GM12878 (cell line): ENCODE results near the gene ATG101. TPM values are rescaled to one million over a fixed set of nuclear protein-coding genes. Genes with fewer than 3 reads are reported as not detected.

Experiments
- ATAC-seq: fragments of 200-7000 bp; cut with Tn5 transposase; 3 replicates; pipeline ENCODE4 v1.9.1; 2020; ENCODE audit warnings: mild to moderate bottlenecking, moderate library complexity
- BruUV-seq: library from RNA; stranded (reverse); fragments of 400-500 nt; replicated peaks from 2 replicates; lab custom pipeline; 2021; lab: Mats Ljungman, UMichigan
- CTCF ChIA-PET: fragments of 300-600 bp; sonication (Branson Sonifier 250); formaldehyde crosslinking; extraction: SDS; loops from one replicate; lab custom pipeline; 2021; ENCODE audit warnings: inconsistent platforms; lab: Yijun Ruan, JAX
- POLR2A ChIA-PET: fragments of 350-600 bp; formaldehyde crosslinking; extraction: SDS; loops from one replicate; lab custom pipeline; 2021; ENCODE audit warnings: inconsistent platforms; lab: Charles Lee
- RAD21 ChIA-PET: fragments of 300-600 bp; sonication (Branson Sonifier 250); formaldehyde crosslinking; loops from one replicate; lab custom pipeline; 2023; ENCODE audit warnings: antibody characterized with exemption; ENCODE audit not compliant: unreplicated experiment; lab: Charles Lee
- SMC1A ChIA-PET: fragments of 300-600 bp; sonication (Branson Sonifier 250); formaldehyde crosslinking; loops from one replicate; lab custom pipeline; 2023; ENCODE audit not compliant: unreplicated experiment, uncharacterized antibody; lab: Charles Lee
- DNase-seq: peaks from one replicate; pipeline ENCODE4 v3.0.0-alpha.2; 2011; ENCODE audit warnings: low read depth, low spot score
- FAIRE-seq: peaks from 3 replicates; lab custom pipeline; 2011; peaks lifted over from hg19 to GRCh38; lab: Jason Lieb, UNC
- H2AFZ ChIP-seq: 2 replicates; pipeline ENCODE4 v1.6.0; 2011; ENCODE audit warnings: low read depth, low read length, control low read depth; ENCODE audit not compliant: control insufficient read depth
- H3K27ac ChIP-seq: 2 replicates; pipeline ENCODE4 v1.5.1; 2011; ENCODE audit warnings: control low read depth; ENCODE audit not compliant: control insufficient read depth, insufficient read depth
- H3K27me3 ChIP-seq, 2 experiments: replicated peaks in 1 of 2; 2 replicates each; pipeline versions ENCODE4 v1.6.0 to v1.6.1; 2011; ENCODE audit warnings: low read length in 1 of 2; ENCODE audit not compliant: control insufficient read depth in 2 of 2, insufficient read depth in 2 of 2
- H3K36me3 ChIP-seq, 2 experiments: 2 replicates each; pipeline ENCODE4 v1.5.1; 2011; ENCODE audit warnings: low read length in 1 of 2; ENCODE audit not compliant: control insufficient read depth in 2 of 2, insufficient read depth in 2 of 2
- H3K4me1 ChIP-seq: 2 replicates; pipeline ENCODE4 v1.6.1; 2011; ENCODE audit warnings: mild to moderate bottlenecking, low read length, moderate library complexity, mixed read lengths; ENCODE audit not compliant: control insufficient read depth, insufficient read depth
- H3K4me2 ChIP-seq: 2 replicates; pipeline ENCODE4 v1.6.0; 2011; ENCODE audit warnings: control low read depth; ENCODE audit not compliant: control insufficient read depth, insufficient read depth
- H3K4me3 ChIP-seq: fragments of 200-600 bp; sonication (generic); 2 replicates; pipeline ENCODE4 v1.5.1; 2016
- H3K79me2 ChIP-seq: 2 replicates; pipeline ENCODE4 v1.6.0; 2011; ENCODE audit warnings: low read length; ENCODE audit not compliant: control insufficient read depth, insufficient read depth
- H3K9ac ChIP-seq: 2 replicates; pipeline ENCODE4 v1.8.0; 2011; ENCODE audit warnings: low read length, control low read depth, mixed read lengths; ENCODE audit not compliant: control insufficient read depth, insufficient read depth
- H3K9me3 ChIP-seq: replicated peaks from 3 replicates; pipeline ENCODE4 v1.5.1; 2011; ENCODE audit warnings: mild to moderate bottlenecking, low read length; ENCODE audit not compliant: control insufficient read depth, insufficient read depth
- H4K20me1 ChIP-seq: 2 replicates; pipeline ENCODE4 v1.6.0; 2011; ENCODE audit not compliant: control insufficient read depth, insufficient read depth
- CEBPZ ChIP-seq: fragments of 150-350 bp; IDR thresholded peaks from 2 replicates; pipeline ENCODE4 v1.6.1; 2016; ENCODE audit warnings: low read depth, low read length
- EP300 ChIP-seq, 2 experiments: fragments of 150-350 bp in 1 of 2; IDR thresholded peaks; 2 replicates each; pipeline ENCODE4 v1.6.1; 2011 to 2012; ENCODE audit warnings: low read depth in 2 of 2, low read length in 2 of 2, borderline replicate concordance in 1 of 2, improper control_type of control experiment in 1 of 2, inconsistent platforms in 1 of 2; ENCODE audit not compliant: control insufficient read depth in 1 of 2
- IKZF1 ChIP-seq: fragments of 450-650 bp; conservative IDR thresholded peaks from 2 replicates; pipeline ENCODE4 v1.6.1; 2017; ENCODE audit warnings: antibody characterized with exemption, mild to moderate bottlenecking
- KAT2A ChIP-seq: conservative IDR thresholded peaks from 2 replicates; pipeline ENCODE4 v1.6.1; 2011; ENCODE audit warnings: low read depth, low read length; ENCODE audit not compliant: control insufficient read depth
- KDM1A ChIP-seq: fragments of 200-600 bp; sonication (generic); IDR thresholded peaks from 2 replicates; pipeline ENCODE4 v1.6.1; 2016; ENCODE audit warnings: borderline replicate concordance
- LARP7 ChIP-seq: fragments of 450-650 bp; IDR thresholded peaks from 2 replicates; pipeline ENCODE4 v1.6.1; 2017; ENCODE audit warnings: mild to moderate bottlenecking
- NR2C1 ChIP-seq: fragments of 450-650 bp; IDR thresholded peaks from 2 replicates; pipeline ENCODE4 v1.6.1; 2017; ENCODE audit warnings: antibody characterized with exemption, mild to moderate bottlenecking, moderate library complexity
- NR2C2 ChIP-seq: IDR thresholded peaks from 2 replicates; pipeline ENCODE4 v1.6.1; 2011; ENCODE audit warnings: borderline replicate concordance, low read depth; ENCODE audit not compliant: control insufficient read depth, insufficient read length
- TCF7 ChIP-seq: IDR thresholded peaks from 2 replicates; pipeline ENCODE4 v1.6.1; 2014; ENCODE audit warnings: antibody characterized with exemption, borderline replicate concordance
- ZBTB40 ChIP-seq: fragments of 450-650 bp; IDR thresholded peaks from 2 replicates; pipeline ENCODE4 v1.6.1; 2016; ENCODE audit warnings: mild to moderate bottlenecking, moderate library complexity, borderline replicate concordance
- WGBS: methylation state at CpG from one replicate; pipeline ENCODE4 v1.1.6; 2016; ENCODE audit warnings: low lambda C conversion rate; ENCODE audit not compliant: insufficient replicate concordance, insufficient coverage; ENCODE audit errors: missing lambda C conversion rate; 5-methylcytosine and 5-hydroxymethylcytosine counted together
- in situ Hi-C: fragments of 300-500 bp; cut with MboI; formaldehyde crosslinking; loops from 9 replicates; pipeline ENCODE4 v1.14.3; 2018; ENCODE audit warnings: mixed read lengths
- intact Hi-C: fragments of 100-400 bp; cut with micrococcal nuclease; formaldehyde crosslinking; loops from one replicate; pipeline ENCODE4 v1.14.2; 2022; ENCODE audit not compliant: unreplicated experiment
- polyA plus RNA-seq, 11 experiments: library from polyadenylated mRNA; depleted of rRNA in 4 of 11; unstranded in 6 of 11; stranded (reverse) in 5 of 11; fragments of >200 nt; fragmentation: Nextera tagmentation in 4 of 11; fragmentation: Illumina TruSeq in 1 of 11; extraction: Ambion mirVana in 4 of 11; extraction: Trizol in 1 of 11; gene quantifications; 1 replicate in 1 of 11; 2 replicates in 10 of 11; pipeline versions ENCODE4 v1.2.1 to v1.2.3, GENCODE V29; 2011 to 2016; ENCODE audit warnings: inconsistent platforms in 2 of 11, missing spikeins in 2 of 11, low read depth in 1 of 11
- total RNA-seq, 4 experiments: library from RNA; depleted of rRNA in 3 of 4; stranded (reverse); fragments of >200 nt in 3 of 4; fragmentation: Illumina TruSeq in 1 of 4; extraction: Trizol in 1 of 4; gene quantifications; 2 replicates each; pipeline versions ENCODE4 v1.2.1 to v1.2.3, GENCODE V29; 2013 to 2021
- TF ChIP-seq, protein P1 (sequence below): IDR thresholded peaks from 2 replicates; pipeline ENCODE4 v1.6.1; 2011; ENCODE audit warnings: mild to moderate bottlenecking, low read depth, low read length, moderate library complexity; ENCODE audit not compliant: insufficient replicate concordance

The ATG101 gene
- total and polyA plus RNA-seq, 10 of the 15 experiments (the other 5 are each of a cell fraction or from before 2014, with no cell fraction given) = 2.7 to 49.8 (median 35.3) TPM

DNA sequence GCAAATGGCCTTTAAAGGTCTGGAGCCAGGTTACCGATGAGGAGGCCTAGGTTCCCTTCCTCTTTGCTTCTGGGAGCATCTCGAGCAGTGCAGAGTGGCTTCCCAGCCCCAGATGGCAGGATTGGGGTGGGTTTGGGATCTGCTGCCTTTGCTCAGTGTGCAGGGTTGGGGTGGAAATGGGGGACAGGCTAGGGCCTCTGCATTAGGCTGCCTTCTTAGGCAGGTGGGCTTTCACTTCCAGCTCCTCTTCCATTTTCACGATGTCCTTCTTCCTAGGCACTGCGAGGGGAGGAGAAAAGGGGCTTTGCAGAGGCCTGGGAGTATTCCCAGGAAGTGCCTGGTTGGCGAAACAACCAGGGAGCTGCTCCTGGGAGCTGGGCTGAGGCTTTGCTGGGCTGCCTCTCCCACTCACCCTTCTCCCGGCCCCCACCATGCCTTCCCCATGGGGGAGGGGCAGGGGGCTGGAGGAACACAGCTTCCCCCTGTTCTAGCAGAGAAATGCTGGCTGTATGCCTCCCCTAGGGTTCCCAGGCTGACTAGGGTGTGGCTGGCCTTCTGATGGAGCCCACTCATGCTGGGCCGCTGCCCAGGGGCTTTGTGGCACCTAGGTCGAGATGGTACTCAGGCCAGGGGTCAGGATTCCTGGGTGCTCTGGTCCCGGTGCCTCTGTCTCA lies 16.1 kb upstream of the ATG101 start:
- no peak overlapping the region for H3K9ac ChIP-seq

More for the DNA sequence above, 16.1 kb upstream of the ATG101 start:
- H3K27ac ChIP-seq = no peak overlapping the region
- intact Hi-C loops = no loop called here
- WGBS = 42% methylated on average over 8 of the region's 9 CpGs
- no peak overlapping the region for H3K4me3 ChIP-seq
- H3K27me3 ChIP-seq = no peaks in the 10 kb centered on the region
- no peak for DNase-seq
- RAD21 ChIA-PET = no interaction called here
- peaks cover 15% of the 10 kb centered on the region for H3K4me1 ChIP-seq
- POLR2A ChIA-PET = no interaction called here
- BruUV-seq = no TSS peak
- no peak overlapping the region for H3K4me2 ChIP-seq
- no peaks in the 10 kb centered on the region for H4K20me1 ChIP-seq
- SMC1A ChIA-PET = no interaction called here
- no peak for ATAC-seq
- no peaks in the 10 kb centered on the region for H3K9me3 ChIP-seq
- FAIRE-seq = no peak
- no peaks in the 10 kb centered on the region for H3K79me2 ChIP-seq
- CTCF ChIA-PET = interaction anchor here (2.1 to 2.9 kb wide), 2 partner anchors 15 to 28 kb away, joined by 7 to 9 read pairs; no protein-coding TSS in a partner anchor
- in situ Hi-C loops = no loop called here
- H3K36me3 ChIP-seq = no peaks in the 10 kb centered on the region
- no peak overlapping the region for H2AFZ ChIP-seq
- no peak for TF ChIP-seq CEBPZ
- no peak for TF ChIP-seq KDM1A
- no peak for TF ChIP-seq KAT2A
- TF ChIP-seq ZBTB40 = no peak
- no peak for TF ChIP-seq NR2C2
- TF ChIP-seq, protein P1, sequence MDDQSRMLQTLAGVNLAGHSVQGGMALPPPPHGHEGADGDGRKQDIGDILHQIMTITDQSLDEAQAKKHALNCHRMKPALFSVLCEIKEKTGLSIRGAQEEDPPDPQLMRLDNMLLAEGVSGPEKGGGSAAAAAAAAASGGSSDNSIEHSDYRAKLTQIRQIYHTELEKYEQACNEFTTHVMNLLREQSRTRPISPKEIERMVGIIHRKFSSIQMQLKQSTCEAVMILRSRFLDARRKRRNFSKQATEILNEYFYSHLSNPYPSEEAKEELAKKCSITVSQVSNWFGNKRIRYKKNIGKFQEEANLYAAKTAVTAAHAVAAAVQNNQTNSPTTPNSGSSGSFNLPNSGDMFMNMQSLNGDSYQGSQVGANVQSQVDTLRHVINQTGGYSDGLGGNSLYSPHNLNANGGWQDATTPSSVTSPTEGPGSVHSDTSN = no peak
- no peak for TF ChIP-seq NR2C1
- no peak for TF ChIP-seq IKZF1
- TF ChIP-seq EP300 (IDR thresholded peaks at IDR 0.05; ENCODE audit: borderline replicate concordance in 1 of 2, control insufficient read depth in 1 of 2, low read depth in 2 of 2, low read length in 2 of 2) = no peak
- no peak for TF ChIP-seq LARP7
- TF ChIP-seq TCF7 = no peak
- TF ChIP-seq, all 136 proteins: peak for 0
